ENCODE results near the gene GDPD4.

Gene GDPD4

DNA sequence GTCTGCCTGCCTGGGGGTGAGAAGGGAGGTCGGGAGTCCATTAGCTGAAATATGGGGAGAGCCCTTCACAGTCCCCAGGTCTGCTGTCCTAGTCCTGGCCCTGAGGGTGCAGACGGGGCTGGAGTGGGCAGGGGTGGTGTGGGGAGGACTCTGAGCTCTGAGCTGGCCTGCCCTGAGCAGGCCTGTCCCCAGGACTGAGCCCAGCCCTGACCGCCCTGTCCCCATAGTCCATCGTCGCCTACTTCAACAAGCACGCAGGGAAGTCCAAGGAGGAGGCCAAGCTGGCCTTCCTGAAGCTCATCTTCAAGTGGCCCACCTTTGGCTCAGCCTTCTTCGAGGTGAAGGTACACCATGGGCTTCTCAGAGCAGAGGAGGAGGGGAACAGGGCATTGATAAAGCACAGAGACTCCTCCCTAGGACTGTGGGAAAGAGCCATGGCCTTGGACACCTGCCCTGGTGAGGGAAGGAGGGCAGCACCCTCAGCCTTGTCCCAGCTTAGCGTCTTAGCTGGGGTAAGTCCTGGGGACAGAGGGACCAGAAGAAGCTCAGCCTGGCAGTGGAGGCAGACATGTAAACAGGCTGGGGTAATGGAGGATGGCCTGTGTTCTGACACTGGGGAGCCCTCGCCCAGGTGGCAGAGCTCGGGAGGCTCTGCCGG, 89.8 kb downstream of the GDPD4 start:
- no peak overlapping the region for H3K4me3 ChIP-seq (ENCODE audit: low read length)
- no peak overlapping the region for H3K27ac ChIP-seq (ENCODE audit: low read depth, low read length)
- 90% methylated on average over 11 of the region's 11 CpGs for WGBS
- H3K4me1 ChIP-seq (ENCODE audit: insufficient read depth, low read length), result no peaks in the 10 kb centered on the region
- no peaks in the 10 kb centered on the region for H3K27me3 ChIP-seq (ENCODE audit: insufficient read depth, low read length)
- no peak overlapping the region for H3K9ac ChIP-seq (ENCODE audit: low read depth, low read length)
- H3K36me3 ChIP-seq (ENCODE audit: insufficient read depth, low read length), result no peaks in the 10 kb centered on the region
- no peaks in the 10 kb centered on the region for H3K9me3 ChIP-seq (ENCODE audit: insufficient read depth, low read depth, low read length)

DNA sequence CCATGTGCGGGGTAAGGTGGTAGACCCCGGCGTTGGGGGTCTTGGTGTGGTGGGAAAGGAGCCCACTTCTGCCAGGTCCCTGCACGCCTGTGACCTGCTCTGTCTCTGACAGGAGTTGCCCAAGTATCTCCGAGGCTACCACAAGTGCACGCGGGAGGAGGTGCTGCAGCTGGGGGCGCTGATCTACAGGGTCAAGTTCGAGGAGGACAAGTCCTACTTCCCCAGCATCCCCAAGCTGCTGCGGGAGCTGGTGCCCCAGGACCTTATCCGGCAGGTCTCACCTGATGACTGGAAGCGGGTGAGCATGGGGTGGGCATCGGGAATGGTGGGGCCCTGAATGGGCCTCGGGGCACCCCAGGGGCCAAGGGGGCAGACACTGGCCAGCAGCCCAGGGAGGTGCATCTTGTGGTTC, 90.4 kb downstream of the GDPD4 start:
- Histone ChIP-seq H3K36me3 (ENCODE audit: insufficient read depth, low read length) (no peaks in the 10 kb centered on the region), H3K27me3 (ENCODE audit: insufficient read depth, low read length) (no peaks in the 10 kb centered on the region), H3K9ac (ENCODE audit: low read depth, low read length) (no peak overlapping the region), H3K4me3 (ENCODE audit: low read length) (no peak overlapping the region), H3K27ac (ENCODE audit: low read depth, low read length) (no peak overlapping the region), H3K4me1 (ENCODE audit: insufficient read depth, low read length) (no peaks in the 10 kb centered on the region), H3K9me3 (ENCODE audit: insufficient read depth, low read depth, low read length) (no peaks in the 10 kb centered on the region)
- 91% methylated on average over 14 of the region's 14 CpGs for WGBS

DNA sequence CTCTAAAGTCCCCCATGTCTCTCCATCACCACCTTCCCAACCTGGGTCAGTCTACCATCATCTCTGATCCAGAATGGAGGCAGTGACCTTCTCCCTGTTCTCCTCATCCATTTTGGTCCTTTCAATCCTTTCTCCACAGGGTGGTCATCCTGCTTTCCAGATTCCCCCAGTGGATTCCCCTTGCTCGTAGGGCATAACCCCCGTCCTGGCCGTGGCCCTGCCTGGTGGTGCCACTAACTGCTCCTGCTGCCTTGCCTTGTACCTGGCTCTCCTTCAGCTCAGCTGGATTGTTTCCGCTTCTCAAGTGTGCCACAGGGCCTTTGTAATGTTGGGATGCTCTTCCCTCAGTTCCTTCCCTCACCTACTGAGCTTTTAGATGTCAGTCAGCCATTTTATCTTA, 91.8 kb downstream of the GDPD4 start:
- Histone ChIP-seq H3K36me3 (ENCODE audit: insufficient read depth, low read length) (no peaks in the 10 kb centered on the region), H3K9me3 (ENCODE audit: insufficient read depth, low read depth, low read length) (no peaks in the 10 kb centered on the region), H3K4me3 (ENCODE audit: low read length) (no peak overlapping the region), H3K27me3 (ENCODE audit: insufficient read depth, low read length) (no peaks in the 10 kb centered on the region), H3K27ac (ENCODE audit: low read depth, low read length) (no peak overlapping the region), H3K4me1 (ENCODE audit: insufficient read depth, low read length) (no peaks in the 10 kb centered on the region), H3K9ac (ENCODE audit: low read depth, low read length) (no peak overlapping the region)
- WGBS, result 94% methylated on average over 4 of the region's 4 CpGs

DNA sequence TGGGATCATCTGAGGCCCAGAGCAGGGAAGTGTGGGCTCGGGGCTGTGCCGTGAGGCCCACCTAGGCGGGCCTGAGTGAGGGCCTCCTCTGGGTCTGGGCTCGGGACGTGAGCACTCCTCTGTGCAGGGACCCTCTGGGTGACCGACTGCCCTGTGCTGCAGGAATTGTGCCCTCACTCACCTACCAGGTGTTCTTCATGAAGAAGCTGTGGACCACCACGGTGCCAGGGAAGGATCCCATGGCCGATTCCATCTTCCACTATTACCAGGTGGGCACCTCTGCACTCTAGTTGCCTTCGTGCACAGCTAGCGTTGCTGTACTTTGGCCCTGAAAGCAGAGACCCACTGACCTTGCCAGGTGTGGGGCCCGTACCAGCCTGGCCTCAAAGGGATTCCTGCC, 93.0 kb downstream of the GDPD4 start:
- Histone ChIP-seq H3K4me1 (ENCODE audit: insufficient read depth, low read length) (no peaks in the 10 kb centered on the region), H3K9ac (ENCODE audit: low read depth, low read length) (no peak overlapping the region), H3K9me3 (ENCODE audit: insufficient read depth, low read depth, low read length) (no peaks in the 10 kb centered on the region), H3K27me3 (ENCODE audit: insufficient read depth, low read length) (no peaks in the 10 kb centered on the region), H3K36me3 (ENCODE audit: insufficient read depth, low read length) (no peaks in the 10 kb centered on the region), H3K27ac (ENCODE audit: low read depth, low read length) (no peak overlapping the region), H3K4me3 (ENCODE audit: low read length) (no peak overlapping the region)
- WGBS, result 93% methylated on average over 11 of the region's 11 CpGs

DNA sequence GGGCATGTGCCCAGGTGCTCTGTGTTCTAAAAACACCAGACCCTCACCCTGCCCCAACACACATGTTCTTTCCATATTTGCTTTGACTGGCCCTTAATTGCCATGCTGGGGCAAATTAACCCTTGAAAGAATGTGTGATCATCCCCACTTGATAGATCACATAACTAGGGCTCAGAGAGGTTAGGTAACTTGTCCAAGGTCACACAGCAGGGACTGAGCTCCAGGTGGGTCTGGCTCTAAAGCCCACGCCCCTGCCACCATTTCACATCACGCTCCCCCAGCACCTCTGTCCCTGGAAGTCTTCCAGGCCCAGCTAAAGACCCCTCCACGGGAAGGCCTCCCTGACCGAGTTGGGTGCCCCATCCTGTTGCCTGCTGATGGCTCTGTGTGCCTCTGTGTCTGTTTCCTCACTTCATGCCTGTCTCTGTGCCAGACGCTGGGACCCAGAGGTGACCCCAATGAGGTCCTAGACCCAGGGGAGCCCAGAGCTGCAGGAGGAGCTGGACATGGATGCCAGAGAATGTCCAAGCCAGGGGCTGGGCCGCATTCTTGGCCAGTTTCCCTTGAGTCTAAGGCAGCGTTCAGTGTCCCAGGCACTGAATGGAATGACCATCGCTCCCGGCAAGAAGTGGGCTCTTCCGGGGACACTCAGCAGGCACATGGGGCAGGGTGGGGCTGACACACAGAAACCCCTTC, 93.7 kb downstream of the GDPD4 start:
- Histone ChIP-seq H3K27me3 (ENCODE audit: insufficient read depth, low read length) (no peaks in the 10 kb centered on the region), H3K4me1 (ENCODE audit: insufficient read depth, low read length) (no peaks in the 10 kb centered on the region), H3K9me3 (ENCODE audit: insufficient read depth, low read depth, low read length) (no peaks in the 10 kb centered on the region)

DNA sequence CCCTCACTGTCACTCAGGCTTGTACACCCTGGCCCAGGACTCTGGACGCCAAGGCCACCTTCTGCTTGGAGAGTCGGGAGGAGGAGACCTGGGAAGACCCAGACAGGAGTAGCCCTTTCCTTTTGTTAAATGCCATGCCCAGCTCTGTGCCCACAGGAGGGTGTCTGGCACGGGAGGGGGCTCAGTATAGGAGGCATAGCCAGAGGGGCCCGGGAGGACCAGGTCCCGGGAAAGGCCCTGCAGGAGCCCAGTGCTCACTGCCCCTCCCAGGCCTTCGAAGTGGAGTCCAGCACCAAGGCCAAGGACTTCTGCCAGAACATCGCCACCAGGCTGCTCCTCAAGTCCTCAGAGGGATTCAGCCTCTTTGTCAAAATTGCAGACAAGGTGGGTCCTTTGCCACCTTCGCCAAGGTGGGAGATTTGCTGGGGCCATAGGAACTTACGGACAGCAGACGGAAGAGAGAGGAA, 94.4 kb downstream of the GDPD4 start:
- 92% methylated on average over 10 of the region's 10 CpGs for WGBS
- Histone ChIP-seq H3K4me3 (ENCODE audit: low read length) (no peak overlapping the region), H3K4me1 (ENCODE audit: insufficient read depth, low read length) (no peaks in the 10 kb centered on the region), H3K9me3 (ENCODE audit: insufficient read depth, low read depth, low read length) (no peaks in the 10 kb centered on the region), H3K27me3 (ENCODE audit: insufficient read depth, low read length) (no peaks in the 10 kb centered on the region), H3K9ac (ENCODE audit: low read depth, low read length) (no peak overlapping the region), H3K36me3 (ENCODE audit: insufficient read depth, low read length) (no peaks in the 10 kb centered on the region), H3K27ac (ENCODE audit: low read depth, low read length) (no peak overlapping the region)

More for the DNA sequence above, 93.7 kb downstream of the GDPD4 start:
- no peak overlapping the region for H3K27ac ChIP-seq (ENCODE audit: low read depth, low read length)
- H3K36me3 ChIP-seq (ENCODE audit: insufficient read depth, low read length), result no peaks in the 10 kb centered on the region
- WGBS, result 92% methylated on average over 10 of the region's 10 CpGs
- H3K4me3 ChIP-seq (ENCODE audit: low read length), result no peak overlapping the region
- no peak overlapping the region for H3K9ac ChIP-seq (ENCODE audit: low read depth, low read length)

DNA sequence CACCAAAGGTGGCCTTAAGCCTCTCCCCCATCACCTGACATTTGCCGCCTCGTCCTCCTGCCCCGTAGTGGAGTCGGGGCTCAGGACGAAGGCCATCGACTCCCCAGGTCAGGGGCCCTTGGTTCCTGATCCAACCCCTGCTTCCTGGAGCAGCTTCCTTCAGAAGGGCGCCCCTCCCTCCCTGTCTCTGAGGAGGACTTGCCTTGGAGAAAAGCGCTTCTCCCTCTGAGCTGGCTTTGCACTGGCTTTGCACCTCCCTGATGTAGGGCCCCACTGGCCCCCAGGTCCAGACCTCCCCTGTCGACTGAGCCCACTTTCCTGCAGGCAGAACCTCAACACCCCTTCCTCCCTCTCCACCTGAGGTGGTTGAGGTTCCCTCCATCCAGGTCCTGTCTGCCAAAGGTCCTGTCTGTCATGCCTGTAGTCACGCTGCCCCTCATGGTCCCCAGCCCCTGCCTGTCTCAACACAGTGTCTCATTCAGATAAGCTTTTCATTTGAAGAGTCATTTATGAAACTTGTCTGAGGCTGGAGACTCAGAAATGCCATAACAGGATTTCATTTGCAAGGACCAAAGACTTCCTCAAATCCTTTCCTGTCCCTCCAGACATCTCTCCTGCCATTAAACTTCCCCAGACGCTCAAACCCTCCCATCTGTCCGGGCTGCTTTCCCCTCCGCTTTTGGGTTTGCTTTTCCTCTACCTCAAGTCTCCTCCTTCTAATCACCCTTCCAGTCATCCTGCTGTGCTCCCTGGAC, 95.0 kb downstream of the GDPD4 start:
- Histone ChIP-seq H3K4me1 (ENCODE audit: insufficient read depth, low read length) (no peaks in the 10 kb centered on the region), H3K27me3 (ENCODE audit: insufficient read depth, low read length) (no peaks in the 10 kb centered on the region), H3K4me3 (ENCODE audit: low read length) (no peak overlapping the region), H3K9ac (ENCODE audit: low read depth, low read length) (no peak overlapping the region), H3K36me3 (ENCODE audit: insufficient read depth, low read length) (no peaks in the 10 kb centered on the region), H3K9me3 (ENCODE audit: insufficient read depth, low read depth, low read length) (no peaks in the 10 kb centered on the region), H3K27ac (ENCODE audit: low read depth, low read length) (no peak overlapping the region)
- WGBS, result 92% methylated on average over 13 of the region's 13 CpGs

DNA sequence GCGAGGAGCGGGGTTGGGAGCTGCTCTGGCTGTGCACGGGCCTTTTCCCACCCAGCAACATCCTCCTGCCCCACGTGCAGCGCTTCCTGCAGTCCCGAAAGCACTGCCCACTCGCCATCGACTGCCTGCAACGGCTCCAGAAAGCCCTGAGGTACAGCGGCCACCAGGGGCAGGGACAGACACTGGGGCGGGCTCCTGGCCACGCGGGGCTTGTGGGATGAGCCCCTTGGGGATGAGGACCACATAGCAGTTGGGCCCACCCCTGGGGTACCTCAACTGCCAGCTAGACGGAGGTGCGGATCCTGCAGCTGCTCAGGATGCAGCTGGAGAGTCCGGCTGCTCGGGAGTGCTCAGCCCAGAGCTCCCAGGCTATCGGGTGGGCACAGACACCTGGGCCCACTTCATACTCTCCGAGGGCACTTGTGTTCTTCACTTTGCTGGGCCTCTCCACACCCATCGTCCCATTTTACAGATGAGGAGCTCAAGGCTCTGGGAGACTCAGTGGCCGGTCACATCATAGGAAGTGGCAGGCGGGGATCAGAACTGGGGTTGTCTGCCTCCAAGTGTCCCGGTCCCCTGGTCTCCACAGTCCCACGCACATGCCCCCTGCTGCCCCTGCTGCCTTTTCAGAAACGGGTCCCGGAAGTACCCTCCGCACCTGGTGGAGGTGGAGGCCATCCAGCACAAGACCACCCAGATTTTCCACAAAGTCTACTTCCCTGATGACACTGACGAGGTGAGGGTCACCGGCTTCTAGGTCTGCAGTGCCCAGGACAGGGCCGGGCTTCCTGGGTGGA, 95.8 kb downstream of the GDPD4 start:
- Histone ChIP-seq H3K36me3 (ENCODE audit: insufficient read depth, low read length) (no peaks in the 10 kb centered on the region), H3K4me3 (ENCODE audit: low read length) (no peak overlapping the region), H3K9me3 (ENCODE audit: insufficient read depth, low read depth, low read length) (no peaks in the 10 kb centered on the region), H3K9ac (ENCODE audit: low read depth, low read length) (no peak overlapping the region), H3K4me1 (ENCODE audit: insufficient read depth, low read length) (no peaks in the 10 kb centered on the region), H3K27me3 (ENCODE audit: insufficient read depth, low read length) (no peaks in the 10 kb centered on the region), H3K27ac (ENCODE audit: low read depth, low read length) (no peak overlapping the region)
- WGBS, result 91% methylated on average over 30 of the region's 30 CpGs

DNA sequence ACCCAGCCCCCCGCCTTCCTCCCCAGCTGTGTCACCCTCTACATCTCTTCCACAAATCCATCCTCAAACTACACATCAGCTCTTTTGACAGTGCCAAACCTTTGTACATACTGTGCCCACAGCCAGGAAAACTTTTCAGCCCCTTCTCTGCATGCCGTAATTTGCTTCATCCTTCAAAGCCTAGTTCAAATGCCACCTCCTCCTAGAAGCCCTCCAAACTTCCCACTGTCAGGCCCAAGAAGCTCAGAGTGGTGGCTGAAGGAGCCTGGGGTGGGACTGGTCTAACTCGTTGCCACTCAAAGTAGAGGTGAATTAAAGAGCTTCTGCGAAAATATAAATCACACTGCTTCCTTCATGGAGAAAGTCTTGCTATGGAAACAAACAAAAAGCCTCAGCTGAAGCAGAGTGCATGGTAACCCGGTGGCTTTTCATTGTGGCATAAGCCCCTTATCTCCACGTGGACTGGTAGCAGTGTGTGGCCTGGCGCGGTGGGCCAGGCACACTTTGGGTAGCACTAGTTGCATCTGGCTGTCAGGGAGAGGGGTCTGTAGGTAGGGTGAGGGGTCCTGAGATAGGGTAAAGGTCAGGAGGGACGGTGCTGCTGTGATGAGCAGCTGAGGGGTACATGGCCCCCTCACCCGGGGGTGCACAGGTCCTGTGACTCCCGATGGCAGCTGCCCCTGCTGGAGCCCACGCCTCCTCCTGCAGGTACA, 96.6 kb downstream of the GDPD4 start:
- Histone ChIP-seq H3K4me1 (ENCODE audit: insufficient read depth, low read length) (no peaks in the 10 kb centered on the region), H3K27ac (ENCODE audit: low read depth, low read length) (no peak overlapping the region), H3K9ac (ENCODE audit: low read depth, low read length) (no peak overlapping the region), H3K27me3 (ENCODE audit: insufficient read depth, low read length) (no peaks in the 10 kb centered on the region), H3K36me3 (ENCODE audit: insufficient read depth, low read length) (no peaks in the 10 kb centered on the region), H3K9me3 (ENCODE audit: insufficient read depth, low read depth, low read length) (no peaks in the 10 kb centered on the region), H3K4me3 (ENCODE audit: low read length) (no peak overlapping the region)
- WGBS, result 92% methylated on average over 12 of the region's 12 CpGs

DNA sequence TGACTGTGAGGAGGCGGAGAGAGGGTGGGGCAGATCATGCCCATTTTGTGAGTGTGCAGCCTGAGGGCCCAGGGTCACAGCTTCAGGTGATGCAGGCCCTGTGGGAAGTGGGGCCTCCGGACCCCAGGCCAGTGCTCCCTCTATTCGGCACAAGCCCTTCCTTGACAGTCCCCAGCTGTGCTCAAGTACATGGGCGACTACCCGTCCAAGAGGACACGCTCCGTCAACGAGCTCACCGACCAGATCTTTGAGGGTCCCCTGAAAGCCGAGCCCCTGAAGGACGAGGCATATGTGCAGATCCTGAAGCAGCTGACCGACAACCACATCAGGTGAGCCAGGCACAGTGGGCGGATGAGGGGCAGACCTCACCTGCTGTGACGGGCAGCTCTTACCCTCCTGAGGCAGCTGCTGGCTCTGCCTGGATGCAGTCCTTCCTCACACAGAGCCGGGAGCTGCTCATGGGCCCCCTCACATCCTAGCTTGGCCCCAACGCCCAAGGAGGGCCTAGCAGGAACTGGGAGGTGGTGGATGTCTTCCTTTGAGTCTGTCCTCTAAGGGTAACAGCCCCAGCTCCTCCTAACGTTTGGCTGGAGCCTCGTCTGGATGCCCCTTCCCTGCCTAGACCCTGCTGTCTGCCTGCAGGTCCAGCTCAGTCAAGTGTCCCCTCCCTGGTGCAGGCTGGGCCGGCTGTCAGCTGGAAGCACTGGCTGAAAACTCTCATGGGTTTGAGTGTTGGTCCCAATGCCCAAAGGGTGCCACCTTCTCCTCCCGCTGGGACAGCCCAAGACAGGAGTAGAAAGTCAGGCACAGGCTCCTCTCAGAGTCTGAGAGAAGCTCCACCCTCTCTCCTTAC, 97.4 kb downstream of the GDPD4 start:
- no peaks in the 10 kb centered on the region for H3K27me3 ChIP-seq (ENCODE audit: insufficient read depth, low read length)
- WGBS, result 89% methylated on average over 20 of the region's 20 CpGs
- H3K9ac ChIP-seq (ENCODE audit: low read depth, low read length), result no peak overlapping the region
- no peak overlapping the region for H3K27ac ChIP-seq (ENCODE audit: low read depth, low read length)
- no peaks in the 10 kb centered on the region for H3K9me3 ChIP-seq (ENCODE audit: insufficient read depth, low read depth, low read length)
- H3K4me3 ChIP-seq (ENCODE audit: low read length), result no peak overlapping the region
- H3K4me1 ChIP-seq (ENCODE audit: insufficient read depth, low read length), result no peaks in the 10 kb centered on the region
- H3K36me3 ChIP-seq (ENCODE audit: insufficient read depth, low read length), result no peaks in the 10 kb centered on the region
